Caco-2 (cell line): Measurements from ENCODE around the gene RLN3. TPM values are rescaled to one million over a fixed set of nuclear protein-coding genes. Genes with fewer than 3 reads are reported as not detected.

Experiments
- BruUV-seq: library from RNA; stranded (reverse); fragments of 400-500 nt; replicated peaks from 2 replicates; lab custom pipeline; 2021; lab: Mats Ljungman, UMichigan
- CTCF ChIA-PET: fragments of 300-600 bp; sonication (Branson Sonifier 250); formaldehyde crosslinking; loops from one replicate; lab custom pipeline; 2022; ENCODE audit warnings: antibody characterized with exemption; lab: Charles Lee
- POLR2A ChIA-PET: fragments of 300-600 bp; sonication (Branson Sonifier 250); formaldehyde crosslinking; loops from one replicate; lab custom pipeline; 2022; ENCODE audit warnings: antibody characterized with exemption; lab: Charles Lee
- DNase-seq, 2 experiments: peaks; one replicate each; pipeline versions ENCODE4 v3.0.0 to v3.0.0-alpha.2; 2020 to 2022
- H3K27me3 ChIP-seq: replicated peaks from 2 replicates; pipeline ENCODE4 v1.6.0; 2011; ENCODE audit warnings: low read length; ENCODE audit not compliant: control insufficient read depth, insufficient read depth
- H3K36me3 ChIP-seq: 2 replicates; pipeline ENCODE4 v1.5.1; 2011; ENCODE audit warnings: low read length; ENCODE audit not compliant: control insufficient read depth, insufficient read depth
- H3K4me1 ChIP-seq: fragments of 250-450 bp; sonication (Bioruptor Pico); 2 replicates; pipeline ENCODE4 v1.5.1; 2020; ENCODE audit warnings: mild to moderate bottlenecking
- H3K4me3 ChIP-seq: 2 replicates; pipeline ENCODE4 v1.5.1; 2011; ENCODE audit warnings: low read depth, mild to moderate bottlenecking, control low read depth, low read length
- H3K9me3 ChIP-seq: fragments of 250-450 bp; sonication (Bioruptor Pico); 2 replicates; pipeline ENCODE4 v1.5.1; 2020; ENCODE audit warnings: mild to moderate bottlenecking, moderate library complexity
- H3K27ac Mint-ChIP-seq: one replicate; pipeline ENCODE4 v1.8.0; 2022; ENCODE audit warnings: mixed read lengths; ENCODE audit not compliant: unreplicated experiment
- H3K27me3 Mint-ChIP-seq: one replicate; pipeline ENCODE4 v1.8.0; 2022; ENCODE audit warnings: mixed read lengths; ENCODE audit not compliant: insufficient read depth, unreplicated experiment
- H3K36me3 Mint-ChIP-seq: one replicate; pipeline ENCODE4 v1.8.0; 2022; ENCODE audit warnings: mild to moderate bottlenecking, mixed read lengths; ENCODE audit not compliant: insufficient read depth, unreplicated experiment
- H3K4me1 Mint-ChIP-seq: one replicate; pipeline ENCODE4 v1.8.0; 2022; ENCODE audit warnings: low read depth, mixed read lengths; ENCODE audit not compliant: unreplicated experiment
- H3K4me3 Mint-ChIP-seq: one replicate; pipeline ENCODE4 v1.8.0; 2022; ENCODE audit warnings: mild to moderate bottlenecking, moderate library complexity, mixed read lengths; ENCODE audit not compliant: unreplicated experiment
- H3K9me3 Mint-ChIP-seq: one replicate; pipeline ENCODE4 v1.8.0; 2022; ENCODE audit warnings: mixed read lengths; ENCODE audit not compliant: unreplicated experiment
- CTCF ChIP-seq, 2 experiments: fragments of 200-600 bp in 1 of 2; IDR thresholded peaks; 1 replicate in 1 of 2; 2 replicates in 1 of 2; pipeline versions ENCODE4 v1.5.1 to v1.8.0; 2011 to 2022; ENCODE audit warnings: antibody characterized with exemption in 1 of 2, control low read depth in 1 of 2, inconsistent platforms in 1 of 2, low read depth in 1 of 2, low read length in 1 of 2, mild to moderate bottlenecking in 1 of 2, moderate library complexity in 1 of 2; ENCODE audit not compliant: insufficient read depth in 1 of 2, severe bottlenecking in 1 of 2, unreplicated experiment in 1 of 2
- intact Hi-C: fragments of 100-400 bp; cut with micrococcal nuclease; formaldehyde crosslinking; loops from one replicate; pipeline ENCODE4 v1.10.0; 2022; ENCODE audit not compliant: unreplicated experiment
- total RNA-seq: library from RNA; stranded (reverse); gene quantifications from 2 replicates; pipeline ENCODE4 v1.2.3, GENCODE V29; 2022

The RLN3 gene
- total RNA-seq, 1 experiment from 2014 or later: not detected

- H3K36me3 Mint-ChIP-seq: peaks cover 12% of the 10 kb centered on the region
- Histone ChIP-seq H3K27me3 (no peaks in the 10 kb centered on the region), H3K4me3 (peak within 1 kb of the TSS; percentile 84), H3K4me1 (no peaks in the 10 kb centered on the region), H3K36me3 (no peaks in the 10 kb centered on the region), H3K9me3 (no peaks in the 10 kb centered on the region)
- no peaks in the 10 kb centered on the region for H3K9me3 Mint-ChIP-seq
- TF ChIP-seq CTCF (IDR thresholded peaks at IDR 0.05; ENCODE audit: insufficient read depth in 1 of 2, low read depth in 1 of 2, low read length in 1 of 2, severe bottlenecking in 1 of 2, unreplicated experiment in 1 of 2): no peak
- intact Hi-C loops: loop anchor here (5.0 to 10.0 kb wide), 2 partner anchors 65 to 98 kb away; partner anchors contain the start of gene ASF1B
- BruUV-seq: TSS peak; percentile 62
- H3K4me3 Mint-ChIP-seq: peak within 1 kb of the TSS; percentile 100
- ChIA-PET CTCF (interaction anchor here (0.5 to 1.9 kb wide), 9 partner anchors 9 to 192 kb away, joined by 3 to 8 read pairs (median 3); partner anchors contain the start of genes ASF1B, DCAF15, IL27RA and PALM3), POLR2A (interaction anchor here (0.5 kb wide), 1 partner anchor 161 kb away, joined by 3 read pairs; no protein-coding TSS in a partner anchor)
- H3K27ac Mint-ChIP-seq: peak within 1 kb of the TSS; percentile 97
- peak; percentile 55 to 73 for DNase-seq
- H3K4me1 Mint-ChIP-seq: no peaks in the 10 kb centered on the region
- no peaks in the 10 kb centered on the region for H3K27me3 Mint-ChIP-seq
Observed at GRCh38 chr19:14072535-14073260, 44.8 kb downstream of the RLN3 start, which contains the start of gene MISP3. MISP3 (plus strand) TSS chr19:14072786; CDS start chr19:14073310, 524 bp downstream.

- DNase-seq: peak; percentile 54 to 85
- H3K4me3 ChIP-seq: peak overlapping the region; percentile 84
- H3K27me3 ChIP-seq: no peaks in the 10 kb centered on the region
- TF ChIP-seq CTCF (IDR thresholded peaks at IDR 0.05; ENCODE audit: insufficient read depth in 1 of 2, low read depth in 1 of 2, low read length in 1 of 2, severe bottlenecking in 1 of 2, unreplicated experiment in 1 of 2): peak in 1 of 2 experiments; percentile 36
- Mint-ChIP-seq H3K9me3 (no peaks in the 10 kb centered on the region), H3K27me3 (no peaks in the 10 kb centered on the region), H3K4me3 (peak overlapping the region; percentile 100), H3K36me3 (peaks cover 12% of the 10 kb centered on the region), H3K27ac (peak overlapping the region; percentile 97), H3K4me1 (no peaks in the 10 kb centered on the region)
- intact Hi-C loops: loop anchor here (5.0 to 10.0 kb wide), 2 partner anchors 64 to 99 kb away; partner anchors contain the start of gene ASF1B
- no peaks in the 10 kb centered on the region for H3K4me1 ChIP-seq
- no TSS peak for BruUV-seq
- ChIA-PET CTCF (interaction anchor here (0.5 to 1.9 kb wide), 10 partner anchors 10 to 211 kb away, joined by 3 to 7 read pairs (median 3); partner anchors contain the start of genes ASF1B and IL27RA), POLR2A (interaction anchor here (0.8 kb wide), 1 partner anchor 63 kb away, joined by 5 read pairs; the partner anchor contains the start of gene ASF1B)
- no peaks in the 10 kb centered on the region for H3K36me3 ChIP-seq
- H3K9me3 ChIP-seq: no peaks in the 10 kb centered on the region
Observed at GRCh38 chr19:14073261-14073924, 45.4 kb downstream of the RLN3 start.
